ENCODE measurements around the gene ZNF710.
A peak's percentile ranks its signal among the peaks of the same experiment; 100 is the strongest.

ZNF710 gene

DNA sequence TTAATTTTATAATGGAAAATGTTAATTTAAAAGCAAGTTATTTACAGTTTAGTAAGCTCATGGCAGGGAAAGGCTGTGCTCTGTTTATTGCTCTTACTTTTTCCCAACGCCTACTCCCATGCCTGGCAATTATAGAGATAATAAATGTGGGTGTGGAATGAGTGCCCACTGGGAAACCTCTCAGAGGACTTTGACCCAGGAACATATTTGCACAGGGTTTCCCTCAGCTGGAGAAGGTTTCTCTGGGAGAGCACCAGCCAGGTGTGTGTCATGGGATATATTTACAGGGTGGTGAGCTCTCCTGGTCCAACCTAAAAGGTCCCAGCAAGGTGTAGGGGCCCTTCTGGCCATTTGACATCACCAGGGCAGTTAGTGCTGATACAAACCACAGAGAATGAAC is 27.9 kb downstream of the ZNF710 start:
- no CpG with 5 or more reads among the region's 1 CpG for WGBS, 2 donors (ENCODE audit: extremely low coverage in 2 of 2, insufficient read length in 2 of 2, insufficient replicate concordance in 1 of 2)

DNA sequence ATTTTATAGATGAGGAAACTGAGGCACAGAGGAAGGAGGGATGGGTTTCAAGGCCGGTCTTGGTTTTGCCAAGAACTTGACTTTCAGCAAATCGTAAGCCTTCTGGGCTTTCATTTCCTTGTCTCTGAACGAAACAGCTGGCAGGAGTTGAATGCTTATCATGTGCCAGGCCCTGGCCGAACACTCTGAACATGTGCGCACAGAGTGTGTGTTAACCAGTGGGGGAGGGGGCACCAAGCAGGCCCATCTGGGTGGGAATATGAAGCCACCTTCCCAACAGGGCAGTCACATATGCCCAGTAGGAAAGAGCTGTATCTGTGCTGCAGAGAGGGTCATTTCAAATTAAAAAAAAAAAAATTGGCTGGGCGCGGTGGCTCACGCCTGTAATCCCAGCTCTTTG is 29.3 kb downstream of the ZNF710 start:
- WGBS, 2 donors (ENCODE audit: extremely low coverage in 2 of 2, insufficient read length in 2 of 2, insufficient replicate concordance in 1 of 2): no CpG with 5 or more reads among the region's 8 CpGs

More for the DNA sequence above, 27.9 kb downstream of the ZNF710 start:
- Histone ChIP-seq H3K4me1 (ENCODE audit: control insufficient read depth in 2 of 2, insufficient read depth in 1 of 2, low read depth in 1 of 2, low read length in 2 of 2) (peaks cover 2 to 3% of the 10 kb centered on the region in 2 donors), H3K4me3 (ENCODE audit: low read length in 2 of 2) (no peak overlapping the region), H3K27me3 (ENCODE audit: control insufficient read depth in 3 of 3, insufficient read depth in 3 of 3, low read depth in 1 of 3, low read length in 3 of 3) (no peaks in the 10 kb centered on the region), H2BK15ac (ENCODE audit: low read length) (no peak overlapping the region), H2BK12ac (ENCODE audit: low read length) (no peak overlapping the region), H2BK120ac (ENCODE audit: low read depth, low read length) (no peak overlapping the region), H3K36me3 (replicated peaks in 1 of 2; ENCODE audit: control insufficient read depth in 2 of 2, insufficient read depth in 2 of 2, low read length in 2 of 2) (peaks cover 0 to 6% of the 10 kb centered on the region in 2 donors), H4K91ac (ENCODE audit: low read depth, low read length, poor library complexity) (no peak overlapping the region), H3K4ac (ENCODE audit: low read length) (no peak overlapping the region), H3K18ac (ENCODE audit: low read length) (no peak overlapping the region), H2BK5ac (ENCODE audit: low read length) (no peak overlapping the region), H4K8ac (ENCODE audit: low read depth, low read length) (no peak overlapping the region), H3K27ac (replicated peaks; ENCODE audit: low read length) (no peak overlapping the region), H3K9ac (ENCODE audit: low read depth, low read length, poor library complexity) (no peak overlapping the region), H3K23ac (ENCODE audit: low read depth, low read length, poor library complexity) (no peak overlapping the region), H3K4me2 (ENCODE audit: insufficient read depth, low read length, poor library complexity, severe bottlenecking) (no peak overlapping the region), H3K9me3 (replicated peaks in 1 of 2; ENCODE audit: control insufficient read depth in 2 of 2, insufficient read depth in 1 of 2, low read depth in 1 of 2, low read length in 2 of 2) (peaks cover 0 to 7% of the 10 kb centered on the region in 2 donors), H2AFZ (ENCODE audit: low read length) (no peak overlapping the region), H3K79me1 (ENCODE audit: low read depth, low read length) (peaks cover 2% of the 10 kb centered on the region), H3K14ac (ENCODE audit: low read length) (no peak overlapping the region), H2AK5ac (ENCODE audit: low read depth, low read length) (no peak overlapping the region)
- no peak for DNase-seq (ENCODE audit: low spot score)

DNA sequence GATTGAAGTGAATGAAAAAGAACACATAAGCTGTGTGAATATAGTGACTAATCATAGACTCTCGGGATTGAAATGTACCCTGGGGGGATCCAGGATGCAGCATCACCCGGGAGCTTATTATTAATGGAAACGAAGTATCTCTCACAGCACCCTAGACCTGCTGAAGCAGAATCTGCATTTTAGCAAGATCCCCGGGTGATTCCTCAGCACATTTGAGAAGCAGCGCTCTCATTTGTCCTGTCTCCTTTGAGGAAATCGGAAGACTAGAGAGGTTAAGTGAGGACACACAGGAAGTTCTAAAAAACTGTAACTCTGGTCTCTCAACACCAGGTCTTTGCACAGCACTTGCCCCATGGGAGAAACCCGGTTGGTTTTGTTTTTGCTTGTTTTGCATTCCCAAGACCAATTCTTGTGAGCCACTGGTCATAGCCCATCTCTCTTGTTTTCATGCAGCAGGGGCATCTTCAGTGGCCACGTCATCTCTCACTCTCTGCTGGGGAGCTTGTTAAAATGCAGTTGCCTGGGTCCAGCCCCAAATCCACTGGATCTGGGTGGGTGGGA is 30.2 kb downstream of the ZNF710 start:
- H3K4me3 ChIP-seq (ENCODE audit: low read length in 2 of 2): no peak overlapping the region

More for the DNA sequence above, 29.3 kb downstream of the ZNF710 start:
- Histone ChIP-seq H4K91ac (ENCODE audit: low read depth, low read length, poor library complexity) (no peak overlapping the region), H2BK5ac (ENCODE audit: low read length) (no peak overlapping the region), H3K36me3 (replicated peaks in 1 of 2; ENCODE audit: control insufficient read depth in 2 of 2, insufficient read depth in 2 of 2, low read length in 2 of 2) (peaks cover 0 to 6% of the 10 kb centered on the region in 2 donors), H2BK12ac (ENCODE audit: low read length) (no peak overlapping the region), H3K79me1 (ENCODE audit: low read depth, low read length) (peaks cover 3% of the 10 kb centered on the region), H3K18ac (ENCODE audit: low read length) (no peak overlapping the region), H3K4me1 (ENCODE audit: control insufficient read depth in 2 of 2, insufficient read depth in 1 of 2, low read depth in 1 of 2, low read length in 2 of 2) (peaks cover 13 to 15% of the 10 kb centered on the region in 2 donors), H2BK120ac (ENCODE audit: low read depth, low read length) (no peak overlapping the region), H3K9me3 (replicated peaks in 1 of 2; ENCODE audit: control insufficient read depth in 2 of 2, insufficient read depth in 1 of 2, low read depth in 1 of 2, low read length in 2 of 2) (peaks cover 0 to 7% of the 10 kb centered on the region in 2 donors), H3K27ac (replicated peaks; ENCODE audit: low read length) (no peak overlapping the region), H3K4me3 (ENCODE audit: low read length in 2 of 2) (no peak overlapping the region), H3K23ac (ENCODE audit: low read depth, low read length, poor library complexity) (no peak overlapping the region), H3K14ac (ENCODE audit: low read length) (no peak overlapping the region), H2BK15ac (ENCODE audit: low read length) (no peak overlapping the region), H2AK5ac (ENCODE audit: low read depth, low read length) (no peak overlapping the region), H4K8ac (ENCODE audit: low read depth, low read length) (no peak overlapping the region), H3K4me2 (ENCODE audit: insufficient read depth, low read length, poor library complexity, severe bottlenecking) (no peak overlapping the region), H3K27me3 (ENCODE audit: control insufficient read depth in 3 of 3, insufficient read depth in 3 of 3, low read depth in 1 of 3, low read length in 3 of 3) (no peaks in the 10 kb centered on the region), H3K4ac (ENCODE audit: low read length) (no peak overlapping the region), H2AFZ (ENCODE audit: low read length) (no peak overlapping the region), H3K9ac (ENCODE audit: low read depth, low read length, poor library complexity) (no peak overlapping the region)
- DNase-seq (ENCODE audit: low spot score): no peak

DNA sequence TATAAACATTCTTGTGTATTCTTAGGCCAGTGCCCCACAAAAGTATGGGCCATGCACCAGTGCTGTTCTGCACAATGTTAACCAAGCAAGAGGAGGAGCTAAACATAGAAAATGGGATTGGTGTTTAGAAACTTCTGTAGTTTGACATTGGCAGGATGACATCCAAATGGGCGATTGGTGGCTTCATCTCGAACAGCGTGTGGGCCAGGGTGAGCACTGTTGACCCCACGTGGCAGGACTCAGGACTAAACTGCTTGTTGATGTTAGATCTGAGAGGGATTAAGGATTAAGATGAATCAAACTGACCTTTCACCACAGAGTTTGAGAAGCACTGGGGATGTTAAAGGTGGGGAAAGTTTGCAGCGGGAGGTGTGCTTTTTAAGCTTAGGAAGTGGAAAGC is 31.9 kb downstream of the ZNF710 start:
- no peak overlapping the region for H2BK120ac ChIP-seq (ENCODE audit: low read depth, low read length)
- peaks cover 0 to 6% of the 10 kb centered on the region in 2 donors for H3K36me3 ChIP-seq (replicated peaks in 1 of 2; ENCODE audit: control insufficient read depth in 2 of 2, insufficient read depth in 2 of 2, low read length in 2 of 2)
- H3K23ac ChIP-seq (ENCODE audit: low read depth, low read length, poor library complexity): no peak overlapping the region
- H3K4me3 ChIP-seq (ENCODE audit: low read length in 2 of 2): no peak overlapping the region
- no peak overlapping the region for H4K8ac ChIP-seq (ENCODE audit: low read depth, low read length)
- no peak overlapping the region for H3K4me2 ChIP-seq (ENCODE audit: insufficient read depth, low read length, poor library complexity, severe bottlenecking)
- H2AK5ac ChIP-seq (ENCODE audit: low read depth, low read length): no peak overlapping the region
- H3K18ac ChIP-seq (ENCODE audit: low read length): no peak overlapping the region
- H3K9ac ChIP-seq (ENCODE audit: low read depth, low read length, poor library complexity): no peak overlapping the region
- H3K9me3 ChIP-seq (replicated peaks in 1 of 2; ENCODE audit: control insufficient read depth in 2 of 2, insufficient read depth in 1 of 2, low read depth in 1 of 2, low read length in 2 of 2): peaks cover 0 to 7% of the 10 kb centered on the region in 2 donors
- H4K91ac ChIP-seq (ENCODE audit: low read depth, low read length, poor library complexity): no peak overlapping the region
- no peak overlapping the region for H3K4ac ChIP-seq (ENCODE audit: low read length)
- no peak overlapping the region for H2BK5ac ChIP-seq (ENCODE audit: low read length)
- H2AFZ ChIP-seq (ENCODE audit: low read length): no peak overlapping the region
- H2BK15ac ChIP-seq (ENCODE audit: low read length): no peak overlapping the region
- H3K14ac ChIP-seq (ENCODE audit: low read length): no peak overlapping the region
- peaks cover 6% of the 10 kb centered on the region for H3K79me1 ChIP-seq (ENCODE audit: low read depth, low read length)
- DNase-seq (ENCODE audit: low spot score): no peak
- no peak overlapping the region for H3K27ac ChIP-seq (replicated peaks; ENCODE audit: low read length)
- no CpG with 5 or more reads among the region's 5 CpGs for WGBS, 2 donors (ENCODE audit: extremely low coverage in 2 of 2, insufficient read length in 2 of 2, insufficient replicate concordance in 1 of 2)
- H2BK12ac ChIP-seq (ENCODE audit: low read length): no peak overlapping the region
- no peaks in the 10 kb centered on the region for H3K27me3 ChIP-seq (ENCODE audit: control insufficient read depth in 3 of 3, insufficient read depth in 3 of 3, low read depth in 1 of 3, low read length in 3 of 3)
- peaks cover 36% of the 10 kb centered on the region in 2 donors for H3K4me1 ChIP-seq (ENCODE audit: control insufficient read depth in 2 of 2, insufficient read depth in 1 of 2, low read depth in 1 of 2, low read length in 2 of 2)

More for the DNA sequence above, 30.2 kb downstream of the ZNF710 start:
- WGBS, 2 donors (ENCODE audit: extremely low coverage in 2 of 2, insufficient read length in 2 of 2, insufficient replicate concordance in 1 of 2): no CpG with 5 or more reads among the region's 8 CpGs
- no peak for DNase-seq (ENCODE audit: low spot score)
- H3K27ac ChIP-seq (replicated peaks; ENCODE audit: low read length): no peak overlapping the region
- no peak overlapping the region for H4K8ac ChIP-seq (ENCODE audit: low read depth, low read length)
- H3K4me2 ChIP-seq (ENCODE audit: insufficient read depth, low read length, poor library complexity, severe bottlenecking): no peak overlapping the region
- no peak overlapping the region for H4K91ac ChIP-seq (ENCODE audit: low read depth, low read length, poor library complexity)
- peak overlapping the region; percentile 23 for H3K18ac ChIP-seq (ENCODE audit: low read length)
- no peak overlapping the region for H3K14ac ChIP-seq (ENCODE audit: low read length)
- H2AFZ ChIP-seq (ENCODE audit: low read length): no peak overlapping the region
- H2BK120ac ChIP-seq (ENCODE audit: low read depth, low read length): no peak overlapping the region
- H3K9me3 ChIP-seq (replicated peaks in 1 of 2; ENCODE audit: control insufficient read depth in 2 of 2, insufficient read depth in 1 of 2, low read depth in 1 of 2, low read length in 2 of 2): peaks cover 0 to 7% of the 10 kb centered on the region in 2 donors
- no peak overlapping the region for H2BK15ac ChIP-seq (ENCODE audit: low read length)
- no peak overlapping the region for H2BK12ac ChIP-seq (ENCODE audit: low read length)
- H3K79me1 ChIP-seq (ENCODE audit: low read depth, low read length): peaks cover 3% of the 10 kb centered on the region
- H3K9ac ChIP-seq (ENCODE audit: low read depth, low read length, poor library complexity): no peak overlapping the region
- no peaks in the 10 kb centered on the region for H3K27me3 ChIP-seq (ENCODE audit: control insufficient read depth in 3 of 3, insufficient read depth in 3 of 3, low read depth in 1 of 3, low read length in 3 of 3)
- H3K4ac ChIP-seq (ENCODE audit: low read length): no peak overlapping the region
- H3K36me3 ChIP-seq (replicated peaks in 1 of 2; ENCODE audit: control insufficient read depth in 2 of 2, insufficient read depth in 2 of 2, low read length in 2 of 2): peaks cover 0 to 6% of the 10 kb centered on the region in 2 donors
- no peak overlapping the region for H2BK5ac ChIP-seq (ENCODE audit: low read length)
- H3K23ac ChIP-seq (ENCODE audit: low read depth, low read length, poor library complexity): no peak overlapping the region
- H3K4me1 ChIP-seq (ENCODE audit: control insufficient read depth in 2 of 2, insufficient read depth in 1 of 2, low read depth in 1 of 2, low read length in 2 of 2): peaks cover 20 to 21% of the 10 kb centered on the region in 2 donors
- H2AK5ac ChIP-seq (ENCODE audit: low read depth, low read length): no peak overlapping the region

Measured in neuronal stem cell (in vitro differentiated cells).